Ammon's horn (tissue), 1 donor: ENCODE measurements around the gene LRRC4C.

ENCODE experiments used
- DNase-seq: peaks from one replicate; pipeline ENCODE4 v3.0.0-alpha.2; 2016; ENCODE audit warnings: low spot score

LRRC4C gene

GRCh38 chr11:41414771-41415440 lies 44.5 kb downstream of the LRRC4C start:
- no peak for DNase-seq

GRCh38 chr11:41413843-41414242 lies 45.6 kb downstream of the LRRC4C start:
- no peak for DNase-seq

DNA sequence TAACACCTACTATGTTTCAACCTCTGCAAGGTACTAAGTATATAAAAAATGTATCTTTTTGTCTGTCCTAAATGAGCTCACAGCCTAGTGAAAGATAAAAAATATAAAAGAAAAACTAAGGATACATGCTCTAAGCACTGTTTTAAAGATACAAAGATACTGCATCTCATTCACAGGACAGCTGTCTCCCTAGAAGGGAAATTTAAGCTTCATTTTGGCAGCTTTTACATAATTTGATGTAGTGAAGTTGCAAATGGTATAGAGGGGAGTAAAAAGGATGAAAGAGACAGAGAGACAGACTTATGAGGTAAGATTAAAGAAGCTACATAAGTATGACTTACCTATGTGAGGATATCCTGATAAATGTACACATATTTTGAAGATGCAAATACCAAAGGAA lies 53.6 kb downstream of the LRRC4C start:
- no peak for DNase-seq

- DNase-seq: no peak
Measured at GRCh38 chr11:41404109-41404508, 55.3 kb downstream of the LRRC4C start.

- peak; percentile 12 for DNase-seq
Measured at GRCh38 chr11:41403458-41403857, 56.0 kb downstream of the LRRC4C start.

- DNase-seq: no peak
Measured at GRCh38 chr11:41400819-41401382, 58.6 kb downstream of the LRRC4C start.

- DNase-seq: no peak
Measured at GRCh38 chr11:41400124-41400523, 59.3 kb downstream of the LRRC4C start.

GRCh38 chr11:41399323-41399722 lies 60.1 kb downstream of the LRRC4C start:
- no peak for DNase-seq

- no peak for DNase-seq
Measured at GRCh38 chr11:41398175-41398574, 61.3 kb downstream of the LRRC4C start.

GRCh38 chr11:41394521-41395195 lies 64.8 kb downstream of the LRRC4C start:
- DNase-seq: no peak

- DNase-seq: no peak
Measured at GRCh38 chr11:41392596-41392995, 66.9 kb downstream of the LRRC4C start.

DNA sequence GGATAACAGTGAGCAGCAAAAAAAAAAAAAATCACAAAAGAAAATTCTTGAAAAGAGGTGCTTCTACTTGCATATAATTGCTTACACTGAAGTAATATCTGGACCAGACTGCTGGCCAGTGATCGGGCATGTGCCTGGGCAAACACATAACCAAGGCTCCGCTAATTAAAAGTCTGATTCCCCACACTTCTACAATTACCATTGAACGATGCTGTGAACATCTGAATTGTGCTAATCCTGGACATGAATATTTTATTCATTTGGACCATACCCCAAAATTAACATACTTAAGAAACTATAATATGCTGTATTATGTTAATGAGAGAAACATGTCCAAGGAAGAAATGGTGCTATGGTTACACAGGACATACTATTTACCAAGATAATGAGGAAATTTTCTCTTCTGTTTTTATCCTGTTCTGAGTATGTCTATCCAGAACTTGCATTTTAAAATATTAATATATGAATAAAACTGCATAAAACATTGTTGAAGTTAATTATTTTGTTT lies 69.8 kb downstream of the LRRC4C start:
- DNase-seq: no peak

GRCh38 chr11:41384329-41384728 lies 75.1 kb downstream of the LRRC4C start:
- DNase-seq: no peak

- no peak for DNase-seq
Measured at GRCh38 chr11:41383768-41384167, 75.7 kb downstream of the LRRC4C start.

GRCh38 chr11:41382927-41383326 lies 76.5 kb downstream of the LRRC4C start:
- no peak for DNase-seq

DNA sequence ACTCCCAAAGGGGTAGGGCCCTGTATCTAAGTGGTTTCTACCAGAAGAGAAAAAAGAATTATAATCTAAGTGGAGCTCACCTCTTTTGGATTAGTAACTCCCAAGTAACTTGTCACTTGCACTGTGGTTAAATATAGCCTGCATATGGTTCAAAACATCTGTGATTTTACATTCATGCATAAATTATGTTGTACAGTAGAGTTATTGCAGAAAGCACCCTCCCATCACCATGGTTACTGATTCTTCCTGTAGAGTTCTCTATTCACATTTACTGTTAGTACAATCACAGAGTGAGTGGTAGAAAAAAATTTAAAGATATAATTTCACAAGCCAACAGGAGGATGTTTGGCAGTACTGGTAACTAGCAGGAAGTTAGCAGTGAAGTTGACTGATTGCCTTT lies 80.4 kb downstream of the LRRC4C start:
- no peak for DNase-seq

- no peak for DNase-seq
Measured at GRCh38 chr11:41377709-41378394, 81.6 kb downstream of the LRRC4C start.

GRCh38 chr11:41351825-41352224 lies 107.6 kb downstream of the LRRC4C start:
- no peak for DNase-seq

- no peak for DNase-seq
Measured at GRCh38 chr11:41346042-41346441, 113.4 kb downstream of the LRRC4C start.

- peak; percentile 5 for DNase-seq
Measured at GRCh38 chr11:41334007-41334933, 125.2 kb downstream of the LRRC4C start.

- DNase-seq: no peak
Measured at GRCh38 chr11:41333357-41333756, 126.1 kb downstream of the LRRC4C start.

DNA sequence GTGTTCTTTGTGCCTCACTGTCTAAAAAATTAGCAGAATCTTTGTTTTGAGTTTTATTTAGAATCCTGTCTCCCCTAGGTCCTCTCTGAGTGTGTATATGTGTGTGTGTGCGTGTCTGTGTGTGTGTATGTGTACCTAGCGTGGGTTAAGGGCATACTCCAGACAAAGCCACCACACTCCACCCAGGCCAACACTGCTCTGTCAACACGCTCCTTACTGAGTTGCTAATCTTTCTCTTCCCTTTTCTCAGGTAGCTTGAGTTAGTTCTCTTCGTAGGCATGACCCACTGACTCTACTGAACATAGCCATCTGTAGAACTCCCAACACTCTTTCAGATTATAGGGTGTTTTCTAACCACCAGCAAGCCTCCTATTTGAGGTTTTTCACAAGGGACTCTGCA lies 131.1 kb downstream of the LRRC4C start:
- DNase-seq: no peak
